Right lobe of liver (tissue), 4 donors: Measurements from ENCODE around the gene NAT10.

Source experiments
- POLR2A ChIP-seq: fragments of 450-650 bp; IDR thresholded peaks from one replicate; pipeline ENCODE4 v1.6.1; 2017; ENCODE audit warnings: antibody characterized with exemption, mild to moderate bottlenecking
- TF ChIP-seq, protein P1 (sequence below), 4 donors: fragments of 200-600 bp in 3 of 4; fragments of 450-650 bp in 1 of 4; IDR thresholded peaks; one replicate each; pipeline versions ENCODE4 v1.5.1 to v1.8.0; 2016 to 2022; ENCODE audit warnings: antibody characterized with exemption in 4 of 4, mild to moderate bottlenecking in 2 of 4
- donor health status: DM: no; HTN: no; CAD: no.
- donor health status: DM: no; HTN: no; CAD: no.
- donor health status: DM: no; HTN: yes; CAD: no.

- TF ChIP-seq, protein P1, sequence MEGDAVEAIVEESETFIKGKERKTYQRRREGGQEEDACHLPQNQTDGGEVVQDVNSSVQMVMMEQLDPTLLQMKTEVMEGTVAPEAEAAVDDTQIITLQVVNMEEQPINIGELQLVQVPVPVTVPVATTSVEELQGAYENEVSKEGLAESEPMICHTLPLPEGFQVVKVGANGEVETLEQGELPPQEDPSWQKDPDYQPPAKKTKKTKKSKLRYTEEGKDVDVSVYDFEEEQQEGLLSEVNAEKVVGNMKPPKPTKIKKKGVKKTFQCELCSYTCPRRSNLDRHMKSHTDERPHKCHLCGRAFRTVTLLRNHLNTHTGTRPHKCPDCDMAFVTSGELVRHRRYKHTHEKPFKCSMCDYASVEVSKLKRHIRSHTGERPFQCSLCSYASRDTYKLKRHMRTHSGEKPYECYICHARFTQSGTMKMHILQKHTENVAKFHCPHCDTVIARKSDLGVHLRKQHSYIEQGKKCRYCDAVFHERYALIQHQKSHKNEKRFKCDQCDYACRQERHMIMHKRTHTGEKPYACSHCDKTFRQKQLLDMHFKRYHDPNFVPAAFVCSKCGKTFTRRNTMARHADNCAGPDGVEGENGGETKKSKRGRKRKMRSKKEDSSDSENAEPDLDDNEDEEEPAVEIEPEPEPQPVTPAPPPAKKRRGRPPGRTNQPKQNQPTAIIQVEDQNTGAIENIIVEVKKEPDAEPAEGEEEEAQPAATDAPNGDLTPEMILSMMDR (IDR thresholded peaks at IDR 0.05): no peak
- TF ChIP-seq POLR2A: no peak
Observed at GRCh38 chr11:34155057-34155756, 49.8 kb downstream of the NAT10 start.
